ENCODE data around the gene ENTREP1.

DNA sequence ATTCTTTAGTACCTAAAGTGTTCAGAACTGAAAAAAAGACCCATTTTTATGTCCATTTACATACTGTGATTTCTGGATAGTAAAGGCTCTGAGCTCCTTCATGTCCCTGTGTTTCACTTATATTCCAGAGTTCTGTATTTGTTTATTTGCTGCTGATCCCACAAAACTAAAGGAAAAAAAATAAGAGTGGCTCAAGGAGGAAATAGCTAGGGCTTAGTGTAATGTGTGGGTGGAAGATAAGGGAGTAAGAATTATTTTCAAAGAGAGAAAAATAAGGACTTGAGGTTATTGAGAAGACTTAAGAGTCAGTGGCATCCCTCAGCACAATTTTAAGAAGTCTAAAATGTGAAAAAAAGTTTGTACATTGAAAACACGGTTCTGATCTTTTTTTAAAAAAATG is 46.0 kb downstream of the ENTREP1 start:
- TF ChIP-seq, protein P1, sequence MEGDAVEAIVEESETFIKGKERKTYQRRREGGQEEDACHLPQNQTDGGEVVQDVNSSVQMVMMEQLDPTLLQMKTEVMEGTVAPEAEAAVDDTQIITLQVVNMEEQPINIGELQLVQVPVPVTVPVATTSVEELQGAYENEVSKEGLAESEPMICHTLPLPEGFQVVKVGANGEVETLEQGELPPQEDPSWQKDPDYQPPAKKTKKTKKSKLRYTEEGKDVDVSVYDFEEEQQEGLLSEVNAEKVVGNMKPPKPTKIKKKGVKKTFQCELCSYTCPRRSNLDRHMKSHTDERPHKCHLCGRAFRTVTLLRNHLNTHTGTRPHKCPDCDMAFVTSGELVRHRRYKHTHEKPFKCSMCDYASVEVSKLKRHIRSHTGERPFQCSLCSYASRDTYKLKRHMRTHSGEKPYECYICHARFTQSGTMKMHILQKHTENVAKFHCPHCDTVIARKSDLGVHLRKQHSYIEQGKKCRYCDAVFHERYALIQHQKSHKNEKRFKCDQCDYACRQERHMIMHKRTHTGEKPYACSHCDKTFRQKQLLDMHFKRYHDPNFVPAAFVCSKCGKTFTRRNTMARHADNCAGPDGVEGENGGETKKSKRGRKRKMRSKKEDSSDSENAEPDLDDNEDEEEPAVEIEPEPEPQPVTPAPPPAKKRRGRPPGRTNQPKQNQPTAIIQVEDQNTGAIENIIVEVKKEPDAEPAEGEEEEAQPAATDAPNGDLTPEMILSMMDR (IDR thresholded peaks at IDR 0.05; ENCODE audit: poor library complexity): no peak
- no peak for TF ChIP-seq EZH2 (IDR thresholded peaks at IDR 0.05; ENCODE audit: borderline replicate concordance)
